Liver (tissue), 9 donors: ENCODE data around the gene MAP2K4. TPM values are rescaled to one million over a fixed set of nuclear protein-coding genes. Genes with fewer than 3 reads are reported as not detected.

ENCODE experiments used
- DNase-seq: peaks from one replicate; pipeline ENCODE4 v3.0.0-alpha.2; 2017; ENCODE audit warnings: low spot score
- H3K27ac ChIP-seq, 2 donors: one replicate each; pipeline ENCODE4 v1.7.0; 2013; ENCODE audit warnings: inconsistent platforms in 2 of 2, low read length in 2 of 2, control low read depth in 1 of 2, low read depth in 1 of 2, mild to moderate bottlenecking in 1 of 2
- H3K27me3 ChIP-seq, 4 donors: one replicate each; pipeline versions ENCODE4 v1.6.1 to v1.7.0; 2013; ENCODE audit warnings: low read length in 3 of 4, inconsistent platforms in 1 of 4, mild to moderate bottlenecking in 1 of 4, moderate library complexity in 1 of 4; ENCODE audit not compliant: control insufficient read depth in 4 of 4, insufficient read depth in 4 of 4
- H3K36me3 ChIP-seq, 4 donors: one replicate each; pipeline versions ENCODE4 v1.6.1 to v1.7.0; 2013; ENCODE audit warnings: low read length in 3 of 4, mild to moderate bottlenecking in 3 of 4, low read depth in 1 of 4, moderate library complexity in 1 of 4; ENCODE audit not compliant: control insufficient read depth in 4 of 4, insufficient read depth in 3 of 4
- H3K4me1 ChIP-seq, 4 donors: one replicate each; pipeline versions ENCODE4 v1.6.1 to v1.7.0; 2013; ENCODE audit warnings: low read length in 3 of 4, mild to moderate bottlenecking in 3 of 4, moderate library complexity in 1 of 4; ENCODE audit not compliant: control insufficient read depth in 4 of 4, insufficient read depth in 4 of 4
- H3K4me3 ChIP-seq, 3 donors: one replicate each; pipeline versions ENCODE4 v1.6.1 to v1.7.0; 2013; ENCODE audit warnings: low read length in 3 of 3, control low read depth in 1 of 3, low read depth in 1 of 3, mild to moderate bottlenecking in 1 of 3
- H3K9ac ChIP-seq, 2 donors: one replicate each; pipeline ENCODE4 v1.7.0; 2013; ENCODE audit warnings: low read length in 2 of 2, mild to moderate bottlenecking in 2 of 2, moderate library complexity in 2 of 2, control low read depth in 1 of 2, low read depth in 1 of 2
- H3K9me3 ChIP-seq, 4 donors: one replicate each; pipeline versions ENCODE4 v1.6.1 to v1.7.0; 2013; ENCODE audit warnings: low read length in 3 of 4; ENCODE audit not compliant: control insufficient read depth in 4 of 4
- FOXA1 ChIP-seq: IDR thresholded peaks from 2 replicates; pipeline ENCODE4 v1.6.1; 2016; ENCODE audit warnings: antibody characterized with exemption
- FOXA2 ChIP-seq: IDR thresholded peaks from 2 replicates; pipeline ENCODE4 v1.6.1; 2016; ENCODE audit warnings: antibody characterized with exemption
- HNF4A ChIP-seq, 2 donors: conservative IDR thresholded peaks; 2 replicates each; pipeline ENCODE4 v1.6.1; 2016; ENCODE audit warnings: antibody characterized with exemption in 2 of 2, mild to moderate bottlenecking in 2 of 2
- JUND ChIP-seq, 2 donors: IDR thresholded peaks; 2 replicates each; pipeline ENCODE4 v1.6.1; 2016; ENCODE audit warnings: antibody characterized with exemption in 2 of 2
- NR2F2 ChIP-seq: IDR thresholded peaks from 2 replicates; pipeline ENCODE4 v1.6.1; 2016; ENCODE audit warnings: antibody characterized with exemption
- RAD21 ChIP-seq, 2 donors: IDR thresholded peaks; 2 replicates each; pipeline ENCODE4 v1.6.1; 2016; ENCODE audit warnings: antibody characterized with exemption in 2 of 2, mild to moderate bottlenecking in 2 of 2
- REST ChIP-seq: IDR thresholded peaks from 2 replicates; pipeline ENCODE4 v1.6.1; 2016; ENCODE audit warnings: antibody characterized with exemption, mild to moderate bottlenecking
- RXRA ChIP-seq, 2 donors: IDR thresholded peaks; 2 replicates each; pipeline ENCODE4 v1.6.1; 2017 to 2018; ENCODE audit warnings: antibody characterized with exemption in 2 of 2, mild to moderate bottlenecking in 1 of 2
- SP1 ChIP-seq: IDR thresholded peaks from 2 replicates; pipeline ENCODE4 v1.6.1; 2018; ENCODE audit warnings: antibody characterized with exemption, mild to moderate bottlenecking
- WGBS: extraction: QIAGEN DNeasy Blood & Tissue Kit; methylation state at CpG from one replicate; pipeline ENCODE4 v1.1.7; 2013; 5-methylcytosine and 5-hydroxymethylcytosine counted together
- polyA plus RNA-seq, 2 donors: library from polyadenylated mRNA; stranded (reverse) in 1 of 2; unstranded in 1 of 2; fragments of 200-250 nt in 1 of 2; fragments of >200 nt in 1 of 2; fragmentation: Nextera tagmentation in 1 of 2; extraction: Ambion mirVana in 1 of 2; gene quantifications; one replicate each; pipeline versions ENCODE4 v1.2.1 to v1.2.3, GENCODE V29; 2013 to 2015
- total RNA-seq, 2 donors: library from RNA; depleted of rRNA; stranded (reverse); fragments of >200 nt; gene quantifications; one replicate each; pipeline ENCODE4 v1.2.3, GENCODE V29; 2014
- TF ChIP-seq, protein P1 (sequence below): IDR thresholded peaks from 2 replicates; pipeline ENCODE4 v1.6.1; 2016; ENCODE audit warnings: antibody characterized with exemption
- TF ChIP-seq, protein P2 (sequence below): fragments of 150-350 bp; IDR thresholded peaks from 2 replicates; pipeline ENCODE4 v1.5.1; 2017; ENCODE audit warnings: improper control_type of control experiment, low read depth, low read length; ENCODE audit not compliant: missing input control
- donor health status: healthy.
- donor health status: healthy.
- donor health status: healthy.
- donor health status: healthy.
- donor health status: healthy.

MAP2K4 gene
- total and polyA plus RNA-seq, 4 donors: 9.2 to 23.8 (median 14.7) TPM

DNA sequence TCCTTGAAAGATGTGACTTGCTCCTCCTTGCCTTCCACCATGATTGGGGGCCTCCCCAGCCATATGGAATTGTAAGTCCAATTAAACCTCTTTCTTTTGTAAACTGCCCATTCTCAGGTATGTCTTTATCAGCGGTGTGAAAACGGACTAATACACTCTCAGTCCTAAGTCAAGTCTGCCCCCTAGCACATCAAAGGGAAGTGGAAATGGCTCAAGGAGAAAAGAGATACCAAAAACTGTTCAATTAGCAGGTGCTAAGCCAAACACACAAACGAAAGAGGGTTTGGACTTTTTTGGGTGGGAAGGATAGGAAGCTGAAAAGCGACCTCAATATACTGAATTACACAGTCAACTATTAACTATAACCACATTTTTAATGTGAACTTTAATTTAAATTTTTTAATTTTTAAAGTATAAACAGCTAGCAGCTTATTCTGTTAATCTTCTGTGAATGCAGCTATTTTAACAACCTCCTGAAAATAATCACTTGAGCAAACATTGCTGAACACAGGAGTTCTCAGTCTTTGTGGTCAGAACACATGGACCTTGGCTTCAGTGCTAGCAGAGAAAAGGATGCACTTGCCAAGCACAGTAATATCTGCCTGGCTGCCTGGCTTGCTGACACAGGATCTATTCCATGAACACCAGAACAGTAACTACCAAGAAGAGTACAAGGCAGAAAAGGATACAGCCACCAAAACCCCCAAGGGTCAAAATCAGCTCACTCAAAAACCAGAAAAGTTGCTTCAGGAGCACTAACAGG is 34.3 kb upstream of the MAP2K4 start:
- H3K4me3 ChIP-seq: peak overlapping the region in 1 of 3 donors; percentile 60
- H3K4me1 ChIP-seq: peaks cover 2 to 19% (median 13%) of the 10 kb centered on the region in 4 donors
- no peak overlapping the region for H3K9ac ChIP-seq
- H3K36me3 ChIP-seq: peaks cover 0 to 15% (median 8%) of the 10 kb centered on the region in 4 donors
- TF ChIP-seq, protein P1, sequence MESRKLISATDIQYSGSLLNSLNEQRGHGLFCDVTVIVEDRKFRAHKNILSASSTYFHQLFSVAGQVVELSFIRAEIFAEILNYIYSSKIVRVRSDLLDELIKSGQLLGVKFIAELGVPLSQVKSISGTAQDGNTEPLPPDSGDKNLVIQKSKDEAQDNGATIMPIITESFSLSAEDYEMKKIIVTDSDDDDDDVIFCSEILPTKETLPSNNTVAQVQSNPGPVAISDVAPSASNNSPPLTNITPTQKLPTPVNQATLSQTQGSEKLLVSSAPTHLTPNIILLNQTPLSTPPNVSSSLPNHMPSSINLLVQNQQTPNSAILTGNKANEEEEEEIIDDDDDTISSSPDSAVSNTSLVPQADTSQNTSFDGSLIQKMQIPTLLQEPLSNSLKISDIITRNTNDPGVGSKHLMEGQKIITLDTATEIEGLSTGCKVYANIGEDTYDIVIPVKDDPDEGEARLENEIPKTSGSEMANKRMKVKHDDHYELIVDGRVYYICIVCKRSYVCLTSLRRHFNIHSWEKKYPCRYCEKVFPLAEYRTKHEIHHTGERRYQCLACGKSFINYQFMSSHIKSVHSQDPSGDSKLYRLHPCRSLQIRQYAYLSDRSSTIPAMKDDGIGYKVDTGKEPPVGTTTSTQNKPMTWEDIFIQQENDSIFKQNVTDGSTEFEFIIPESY: peak; percentile 29
- TF ChIP-seq HNF4A (conservative IDR thresholded peaks at IDR 0.05) (peak; percentile 37 to 80), FOXA2 (peak; percentile 19), REST (peak; percentile 56), NR2F2 (no peak), JUND (IDR thresholded peaks at IDR 0.05) (no peak), FOXA1 (peak; percentile 26), SP1 (peak; percentile 24)
- 72% methylated on average over 4 of the region's 4 CpGs for WGBS
- no peaks in the 10 kb centered on the region for H3K27me3 ChIP-seq
- H3K9me3 ChIP-seq: no peaks in the 10 kb centered on the region
- no peak for DNase-seq
- H3K27ac ChIP-seq: no peak overlapping the region

DNA sequence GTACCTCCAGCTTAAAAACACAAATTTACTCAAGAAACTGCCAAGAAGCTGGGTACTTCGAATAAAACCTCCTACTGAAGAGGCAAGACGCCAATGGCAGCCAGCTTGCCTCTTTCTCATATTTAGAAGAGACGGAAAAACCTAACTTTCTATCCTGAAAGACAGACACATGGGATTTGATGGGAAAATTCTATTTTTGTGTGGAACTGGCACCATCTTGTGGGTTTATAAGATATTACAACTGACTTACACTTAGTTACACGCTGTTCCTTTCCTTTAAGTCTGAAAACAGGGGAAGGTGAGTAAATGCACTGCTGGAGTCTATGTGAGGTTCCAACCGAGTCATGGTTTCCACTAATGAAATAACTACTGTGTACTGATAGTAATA is 33.7 kb upstream of the MAP2K4 start:
- peaks cover 2 to 19% (median 13%) of the 10 kb centered on the region in 4 donors for H3K4me1 ChIP-seq
- H3K36me3 ChIP-seq: peaks cover 0 to 17% (median 9%) of the 10 kb centered on the region in 4 donors
- peak overlapping the region in 1 of 3 donors; percentile 60 for H3K4me3 ChIP-seq
- TF ChIP-seq RXRA (IDR thresholded peaks at IDR 0.05): no peak
- TF ChIP-seq, protein P2, sequence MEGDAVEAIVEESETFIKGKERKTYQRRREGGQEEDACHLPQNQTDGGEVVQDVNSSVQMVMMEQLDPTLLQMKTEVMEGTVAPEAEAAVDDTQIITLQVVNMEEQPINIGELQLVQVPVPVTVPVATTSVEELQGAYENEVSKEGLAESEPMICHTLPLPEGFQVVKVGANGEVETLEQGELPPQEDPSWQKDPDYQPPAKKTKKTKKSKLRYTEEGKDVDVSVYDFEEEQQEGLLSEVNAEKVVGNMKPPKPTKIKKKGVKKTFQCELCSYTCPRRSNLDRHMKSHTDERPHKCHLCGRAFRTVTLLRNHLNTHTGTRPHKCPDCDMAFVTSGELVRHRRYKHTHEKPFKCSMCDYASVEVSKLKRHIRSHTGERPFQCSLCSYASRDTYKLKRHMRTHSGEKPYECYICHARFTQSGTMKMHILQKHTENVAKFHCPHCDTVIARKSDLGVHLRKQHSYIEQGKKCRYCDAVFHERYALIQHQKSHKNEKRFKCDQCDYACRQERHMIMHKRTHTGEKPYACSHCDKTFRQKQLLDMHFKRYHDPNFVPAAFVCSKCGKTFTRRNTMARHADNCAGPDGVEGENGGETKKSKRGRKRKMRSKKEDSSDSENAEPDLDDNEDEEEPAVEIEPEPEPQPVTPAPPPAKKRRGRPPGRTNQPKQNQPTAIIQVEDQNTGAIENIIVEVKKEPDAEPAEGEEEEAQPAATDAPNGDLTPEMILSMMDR: peak; percentile 58
- TF ChIP-seq RAD21 (IDR thresholded peaks at IDR 0.05): peak; percentile 83 to 86
- TF ChIP-seq REST: no peak
- H3K27me3 ChIP-seq: no peaks in the 10 kb centered on the region
- 28% methylated on average over 5 of the region's 5 CpGs for WGBS
- H3K9me3 ChIP-seq: no peaks in the 10 kb centered on the region
- DNase-seq: no peak
- no peak overlapping the region for H3K9ac ChIP-seq
- no peak overlapping the region for H3K27ac ChIP-seq
